Muscle layer of duodenum (tissue), 2 donors: ENCODE measurements around the gene CREB5.

Source experiments
- H3K27ac ChIP-seq: one replicate; pipeline ENCODE4 v1.7.0; 2013; ENCODE audit warnings: mild to moderate bottlenecking, low read length
- H3K27me3 ChIP-seq: one replicate; pipeline ENCODE4 v1.7.0; 2013; ENCODE audit warnings: low read depth, mild to moderate bottlenecking, control low read depth, low read length
- H3K36me3 ChIP-seq, 2 donors: one replicate each; pipeline ENCODE4 v1.7.0; 2013; ENCODE audit warnings: low read length in 2 of 2, control low read depth in 1 of 2, mild to moderate bottlenecking in 1 of 2; ENCODE audit not compliant: insufficient read depth in 2 of 2, control insufficient read depth in 1 of 2
- H3K4me1 ChIP-seq, 2 donors: one replicate each; pipeline ENCODE4 v1.7.0; 2013; ENCODE audit warnings: low read length in 2 of 2, mild to moderate bottlenecking in 2 of 2, control low read depth in 1 of 2, moderate library complexity in 1 of 2; ENCODE audit not compliant: insufficient read depth in 2 of 2, control insufficient read depth in 1 of 2
- H3K4me3 ChIP-seq, 2 donors: one replicate each; pipeline ENCODE4 v1.7.0; 2013; ENCODE audit warnings: low read length in 2 of 2, low read depth in 1 of 2, mild to moderate bottlenecking in 1 of 2
- H3K9me3 ChIP-seq, 2 donors: one replicate each; pipeline ENCODE4 v1.7.0; 2013; ENCODE audit warnings: low read length in 2 of 2, control low read depth in 1 of 2, mild to moderate bottlenecking in 1 of 2; ENCODE audit not compliant: control insufficient read depth in 1 of 2
- donor health status: healthy.

CREB5 gene

GRCh38 chr7:28621369-28621841 lies 209.1 kb downstream of the CREB5 start:
- H3K27me3 ChIP-seq: no peaks in the 10 kb centered on the region
- H3K36me3 ChIP-seq: no peaks in the 10 kb centered on the region
- H3K4me3 ChIP-seq: no peak overlapping the region
- H3K9me3 ChIP-seq: no peaks in the 10 kb centered on the region
- peaks cover 5 to 13% of the 10 kb centered on the region in 2 donors for H3K4me1 ChIP-seq
- no peak overlapping the region for H3K27ac ChIP-seq

GRCh38 chr7:28623105-28623730 lies 210.9 kb downstream of the CREB5 start:
- H3K27me3 ChIP-seq: no peaks in the 10 kb centered on the region
- no peaks in the 10 kb centered on the region for H3K36me3 ChIP-seq
- no peak overlapping the region for H3K27ac ChIP-seq
- peaks cover 5 to 13% of the 10 kb centered on the region in 2 donors for H3K4me1 ChIP-seq
- H3K4me3 ChIP-seq: no peak overlapping the region
- H3K9me3 ChIP-seq: no peaks in the 10 kb centered on the region

GRCh38 chr7:28623863-28624262 lies 211.5 kb downstream of the CREB5 start:
- Histone ChIP-seq H3K9me3 (no peaks in the 10 kb centered on the region), H3K4me1 (peaks cover 5 to 16% of the 10 kb centered on the region in 2 donors), H3K36me3 (no peaks in the 10 kb centered on the region), H3K4me3 (no peak overlapping the region), H3K27me3 (no peaks in the 10 kb centered on the region), H3K27ac (no peak overlapping the region)

DNA sequence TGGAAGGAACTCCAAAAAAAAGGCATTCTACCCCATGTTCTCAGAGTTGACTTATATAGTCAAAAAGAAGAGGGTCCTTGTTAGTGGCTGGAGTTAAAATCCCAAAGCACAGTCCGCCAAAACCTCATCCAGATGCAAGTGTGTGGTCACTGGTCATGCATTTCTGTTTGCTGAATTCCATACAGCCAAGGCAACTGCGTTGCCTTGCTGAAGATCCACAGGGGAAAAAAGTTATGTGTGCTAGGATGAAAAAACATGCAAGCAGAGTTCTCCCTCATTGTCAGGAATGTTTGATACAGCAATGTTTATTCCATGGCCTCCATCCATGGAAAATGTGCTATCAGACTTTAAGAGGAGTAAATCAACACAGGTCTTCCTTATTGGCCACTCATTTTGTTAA lies 213.1 kb downstream of the CREB5 start:
- H3K4me3 ChIP-seq: no peak overlapping the region
- H3K36me3 ChIP-seq: no peaks in the 10 kb centered on the region
- no peak overlapping the region for H3K27ac ChIP-seq
- H3K9me3 ChIP-seq: no peaks in the 10 kb centered on the region
- peaks cover 5 to 19% of the 10 kb centered on the region in 2 donors for H3K4me1 ChIP-seq
- H3K27me3 ChIP-seq: no peaks in the 10 kb centered on the region

GRCh38 chr7:28626221-28626620 lies 213.9 kb downstream of the CREB5 start:
- Histone ChIP-seq H3K27me3 (no peaks in the 10 kb centered on the region), H3K9me3 (no peaks in the 10 kb centered on the region), H3K27ac (no peak overlapping the region), H3K4me1 (peaks cover 5 to 19% of the 10 kb centered on the region in 2 donors), H3K4me3 (no peak overlapping the region), H3K36me3 (no peaks in the 10 kb centered on the region)

GRCh38 chr7:28626624-28627262 lies 214.4 kb downstream of the CREB5 start:
- H3K9me3 ChIP-seq: no peaks in the 10 kb centered on the region
- H3K4me3 ChIP-seq: no peak overlapping the region
- H3K27ac ChIP-seq: no peak overlapping the region
- H3K4me1 ChIP-seq: peaks cover 5 to 19% of the 10 kb centered on the region in 2 donors
- H3K27me3 ChIP-seq: no peaks in the 10 kb centered on the region
- no peaks in the 10 kb centered on the region for H3K36me3 ChIP-seq

DNA sequence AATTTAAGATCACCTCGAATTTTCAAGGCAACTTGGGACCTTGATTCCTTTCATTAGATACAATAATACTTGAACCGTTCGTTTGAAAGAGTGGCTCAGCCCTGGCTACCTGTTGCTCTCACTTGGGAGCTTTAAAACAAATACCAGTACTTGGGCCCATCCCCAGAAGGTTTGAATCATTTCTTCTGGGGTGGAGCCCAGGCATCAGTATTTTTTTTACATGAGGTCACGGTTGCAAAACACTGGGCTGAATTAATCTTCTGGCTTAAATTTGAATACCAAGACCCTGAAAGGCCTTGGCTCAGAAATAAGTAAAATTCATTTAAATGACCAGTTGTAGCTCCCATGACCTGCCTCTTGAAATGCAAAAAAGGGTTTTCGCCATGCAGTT lies 214.9 kb downstream of the CREB5 start:
- Histone ChIP-seq H3K27ac (no peak overlapping the region), H3K4me3 (no peak overlapping the region), H3K4me1 (peaks cover 5 to 19% of the 10 kb centered on the region in 2 donors), H3K27me3 (no peaks in the 10 kb centered on the region), H3K9me3 (no peaks in the 10 kb centered on the region), H3K36me3 (no peaks in the 10 kb centered on the region)

DNA sequence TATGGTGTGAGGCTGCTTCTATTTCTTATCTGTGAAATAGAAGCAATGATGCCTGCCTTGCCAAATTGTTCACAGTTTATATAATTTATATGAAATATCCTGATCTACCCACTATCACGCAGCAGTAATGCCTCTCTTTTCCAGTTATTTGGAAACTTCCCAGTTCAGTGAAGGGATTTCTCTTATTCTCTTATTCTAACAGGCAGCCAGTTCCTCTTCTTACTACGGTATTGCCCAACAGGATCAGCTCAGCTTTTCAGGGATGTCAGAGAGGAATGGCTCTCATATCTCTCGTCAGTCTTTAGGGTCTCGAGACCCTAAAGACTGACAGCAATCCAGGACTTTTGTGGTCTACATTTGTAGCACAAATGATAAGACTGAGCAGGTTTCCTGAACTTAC lies 215.6 kb downstream of the CREB5 start:
- Histone ChIP-seq H3K36me3 (no peaks in the 10 kb centered on the region), H3K27me3 (no peaks in the 10 kb centered on the region), H3K4me1 (peaks cover 5 to 19% of the 10 kb centered on the region in 2 donors), H3K9me3 (no peaks in the 10 kb centered on the region), H3K4me3 (no peak overlapping the region), H3K27ac (no peak overlapping the region)

- Histone ChIP-seq H3K27me3 (no peaks in the 10 kb centered on the region), H3K4me1 (peaks cover 0 to 19% of the 10 kb centered on the region in 2 donors), H3K9me3 (no peaks in the 10 kb centered on the region), H3K36me3 (no peaks in the 10 kb centered on the region), H3K4me3 (no peak overlapping the region), H3K27ac (no peak overlapping the region)
Observed at GRCh38 chr7:28629216-28629842, 217.0 kb downstream of the CREB5 start.

- Histone ChIP-seq H3K4me3 (no peak overlapping the region), H3K27ac (no peak overlapping the region), H3K36me3 (no peaks in the 10 kb centered on the region), H3K4me1 (peaks cover 0 to 12% of the 10 kb centered on the region in 2 donors), H3K9me3 (no peaks in the 10 kb centered on the region), H3K27me3 (no peaks in the 10 kb centered on the region)
Observed at GRCh38 chr7:28630350-28630749, 218.0 kb downstream of the CREB5 start.

DNA sequence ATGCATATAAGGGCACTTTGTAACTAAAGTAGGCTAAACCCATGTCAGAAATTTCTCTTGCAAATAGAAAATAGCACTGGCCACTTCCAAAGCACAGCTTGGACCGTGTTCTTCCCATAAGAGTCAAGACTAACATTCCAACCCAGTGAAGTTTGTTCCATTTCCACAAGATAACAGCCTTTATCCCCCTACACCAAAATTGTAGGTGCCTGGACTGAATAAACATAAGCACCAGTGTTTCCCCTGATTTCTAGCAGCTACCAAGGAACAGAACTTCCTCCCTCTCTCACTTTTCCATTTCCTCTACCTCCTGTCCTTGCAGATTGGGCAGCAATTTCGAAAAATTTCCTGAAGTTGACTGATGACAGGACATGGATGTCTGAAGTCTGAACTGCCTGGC lies 219.7 kb downstream of the CREB5 start:
- Histone ChIP-seq H3K27ac (no peak overlapping the region), H3K9me3 (no peaks in the 10 kb centered on the region), H3K36me3 (no peaks in the 10 kb centered on the region), H3K4me3 (no peak overlapping the region), H3K27me3 (no peaks in the 10 kb centered on the region), H3K4me1 (peaks cover 0 to 6% of the 10 kb centered on the region in 2 donors)
